GM21360 (cell line): Measurements from ENCODE around the gene GGACT.
"Not testable (repeated sequence)": the region's sequence is repeated elsewhere in the genome, so short reads cannot be mapped to it uniquely, and the experiment has no call there.

Experiments
- ATAC-seq: cut with Tn5 transposase; IDR thresholded peaks from one replicate; pipeline ENCODE4 v1.9.1; 2021; ENCODE audit warnings: mild to moderate bottlenecking, moderate library complexity; ENCODE audit not compliant: unreplicated experiment

Gene GGACT

GRCh38 chr13:100588331-100589177, at the start of gene GGACT:
TSS of gene GGACT (minus strand) at chr13:100588789. CDS start at chr13:100532591, 56,198 bp downstream.
- ATAC-seq: peak; percentile 98

- no peak for ATAC-seq
These were observed 49.2 kb upstream of the GGACT start for GRCh38 chr13:100637796-100638195.

GRCh38 chr13:100637380-100637779, 48.8 kb upstream of the GGACT start:
- no peak for ATAC-seq

GRCh38 chr13:100636441-100636840, 47.9 kb upstream of the GGACT start:
- ATAC-seq: no peak

- no peak for ATAC-seq
These were observed 47.4 kb upstream of the GGACT start for GRCh38 chr13:100636004-100636403.

- ATAC-seq: no peak
These were observed 46.1 kb upstream of the GGACT start for GRCh38 chr13:100634696-100635095.

GRCh38 chr13:100633461-100633860, 44.9 kb upstream of the GGACT start:
- ATAC-seq: no peak

- no peak for ATAC-seq
These were observed 42.0 kb upstream of the GGACT start for GRCh38 chr13:100630555-100630954.

GRCh38 chr13:100627120-100627519, 38.5 kb upstream of the GGACT start:
- no peak for ATAC-seq

GRCh38 chr13:100625447-100625846, 36.9 kb upstream of the GGACT start:
- no peak for ATAC-seq

- no peak for ATAC-seq
These were observed 32.2 kb upstream of the GGACT start for GRCh38 chr13:100620792-100621191.

GRCh38 chr13:100619940-100620339, 31.4 kb upstream of the GGACT start:
- ATAC-seq: no peak

- ATAC-seq: not testable (repeated sequence)
These were observed 30.3 kb upstream of the GGACT start for GRCh38 chr13:100618897-100619296.

GRCh38 chr13:100613031-100613430, 24.4 kb upstream of the GGACT start:
- no peak for ATAC-seq

GRCh38 chr13:100611678-100612492, 23.3 kb upstream of the GGACT start:
- ATAC-seq: no peak

GRCh38 chr13:100610391-100611347, 22.1 kb upstream of the GGACT start:
- ATAC-seq: no peak

GRCh38 chr13:100608906-100609305, 20.3 kb upstream of the GGACT start:
- peak; percentile 93 for ATAC-seq

- ATAC-seq: no peak
These were observed 19.9 kb upstream of the GGACT start for GRCh38 chr13:100608489-100608888.

GRCh38 chr13:100604918-100605710, 16.5 kb upstream of the GGACT start:
- ATAC-seq: no peak
